Fibroblast of pulmonary artery (primary cell): ENCODE data around the gene FRMD4A.
A peak's percentile ranks its signal among the peaks of the same experiment; 100 is the strongest.

Experiments
- DNase-seq: peaks from one replicate; pipeline ENCODE4 v3.0.0-alpha.2; 2010; ENCODE audit warnings: low read depth
- H3K4me3 ChIP-seq: replicated peaks from 2 replicates; pipeline ENCODE4 v1.5.1; 2011; ENCODE audit warnings: low read depth, mild to moderate bottlenecking, control low read depth, low read length, moderate library complexity
- TF ChIP-seq, protein P1 (sequence below): IDR thresholded peaks from 2 replicates; pipeline ENCODE4 v1.5.1; 2011; ENCODE audit warnings: mild to moderate bottlenecking, control low read depth, low read length, inconsistent platforms; ENCODE audit errors: missing control alignments

The FRMD4A gene

GRCh38 chr10:13614530-13615332, 716.0 kb downstream of the FRMD4A start:
- TF ChIP-seq, protein P1, sequence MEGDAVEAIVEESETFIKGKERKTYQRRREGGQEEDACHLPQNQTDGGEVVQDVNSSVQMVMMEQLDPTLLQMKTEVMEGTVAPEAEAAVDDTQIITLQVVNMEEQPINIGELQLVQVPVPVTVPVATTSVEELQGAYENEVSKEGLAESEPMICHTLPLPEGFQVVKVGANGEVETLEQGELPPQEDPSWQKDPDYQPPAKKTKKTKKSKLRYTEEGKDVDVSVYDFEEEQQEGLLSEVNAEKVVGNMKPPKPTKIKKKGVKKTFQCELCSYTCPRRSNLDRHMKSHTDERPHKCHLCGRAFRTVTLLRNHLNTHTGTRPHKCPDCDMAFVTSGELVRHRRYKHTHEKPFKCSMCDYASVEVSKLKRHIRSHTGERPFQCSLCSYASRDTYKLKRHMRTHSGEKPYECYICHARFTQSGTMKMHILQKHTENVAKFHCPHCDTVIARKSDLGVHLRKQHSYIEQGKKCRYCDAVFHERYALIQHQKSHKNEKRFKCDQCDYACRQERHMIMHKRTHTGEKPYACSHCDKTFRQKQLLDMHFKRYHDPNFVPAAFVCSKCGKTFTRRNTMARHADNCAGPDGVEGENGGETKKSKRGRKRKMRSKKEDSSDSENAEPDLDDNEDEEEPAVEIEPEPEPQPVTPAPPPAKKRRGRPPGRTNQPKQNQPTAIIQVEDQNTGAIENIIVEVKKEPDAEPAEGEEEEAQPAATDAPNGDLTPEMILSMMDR, result no peak
- peak; percentile 44 for DNase-seq
- no peak overlapping the region for H3K4me3 ChIP-seq

DNA sequence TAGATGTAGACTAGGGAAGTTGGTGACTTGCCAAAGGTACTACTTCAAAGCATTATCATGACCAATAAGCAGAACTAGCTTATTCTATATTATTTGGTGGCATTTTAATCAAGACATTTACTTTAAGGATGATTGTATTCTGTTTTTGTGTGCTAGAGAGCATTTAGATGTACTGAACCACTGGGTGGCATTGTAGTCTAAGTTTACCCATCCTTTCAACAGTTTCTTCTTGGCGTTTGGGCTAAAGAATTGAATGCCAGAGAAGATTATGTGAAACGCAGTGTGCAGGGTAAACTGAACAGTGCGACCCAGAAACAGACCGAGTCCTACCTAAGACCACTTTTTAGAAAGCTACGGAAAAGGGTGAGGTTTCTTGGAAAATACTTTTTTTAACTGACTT, 717.2 kb downstream of the FRMD4A start:
- peak; percentile 74 for DNase-seq
- H3K4me3 ChIP-seq, result no peak overlapping the region
- TF ChIP-seq, protein P1, result peak; percentile 50

DNA sequence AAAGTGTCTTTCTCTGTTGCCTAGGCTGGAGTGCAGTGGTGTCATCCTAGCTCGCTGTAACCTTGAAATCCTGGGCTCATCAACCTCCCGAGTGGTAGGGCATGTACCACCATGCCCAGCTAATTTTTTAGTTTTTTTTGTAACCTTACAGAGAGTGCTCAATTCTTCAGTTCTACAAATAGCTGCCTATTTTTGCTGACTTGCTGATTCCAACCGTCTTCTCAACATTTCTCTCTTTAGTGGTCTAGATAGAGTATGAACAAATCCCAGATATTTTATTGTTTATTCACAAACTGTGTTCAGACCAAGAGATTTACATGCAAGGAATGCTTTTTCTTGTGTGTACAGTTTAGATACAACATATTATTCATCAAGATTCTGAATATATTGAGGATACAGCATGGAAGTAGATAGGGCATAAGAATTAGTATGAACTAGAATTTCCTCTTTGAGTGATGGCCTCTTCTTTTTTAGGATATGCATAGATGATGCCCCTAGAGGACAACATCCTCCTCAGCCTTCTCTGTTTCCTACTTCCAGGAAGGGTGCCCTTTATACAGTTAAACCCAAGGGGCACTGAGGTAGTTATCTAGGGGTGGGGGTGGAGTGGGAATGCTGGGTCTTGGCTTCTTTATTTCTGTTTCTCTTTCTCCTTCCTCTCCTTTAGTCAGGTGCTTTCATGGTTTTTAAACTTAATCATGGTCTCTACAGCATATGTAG, 717.9 kb downstream of the FRMD4A start:
- DNase-seq, result no peak
- TF ChIP-seq, protein P1, result no peak

DNA sequence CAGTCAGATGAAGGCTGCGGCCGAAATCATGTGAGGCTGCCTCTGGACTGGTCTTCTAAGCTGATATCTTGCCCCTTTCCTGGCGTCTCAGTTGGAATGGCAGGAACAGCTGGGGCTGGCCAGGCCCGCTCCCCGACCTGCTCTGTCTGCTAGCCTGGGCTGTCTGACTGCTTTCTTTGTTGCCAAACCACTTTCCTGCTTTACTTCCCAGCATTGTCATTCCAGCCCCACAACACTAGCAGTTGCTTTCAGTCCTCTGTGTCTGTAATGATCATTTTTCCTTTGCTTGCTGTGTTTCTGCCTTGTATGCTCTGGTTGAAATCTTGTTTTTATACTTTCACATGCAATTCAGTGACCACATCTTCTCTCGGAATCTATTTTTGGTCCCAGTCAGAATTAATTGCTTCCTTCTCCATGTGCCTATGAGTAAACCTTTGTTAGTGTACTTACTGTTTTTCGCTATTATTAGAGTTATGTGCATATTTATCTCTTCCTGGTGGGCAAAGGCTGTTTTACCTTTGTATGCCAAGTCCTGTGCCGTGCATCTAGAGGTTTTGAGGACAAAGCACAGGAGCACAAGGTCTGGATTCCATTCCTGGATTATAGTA, 722.4 kb downstream of the FRMD4A start:
- no peak for DNase-seq
- TF ChIP-seq, protein P1, result no peak
- no peak overlapping the region for H3K4me3 ChIP-seq

More for the DNA sequence above, 717.9 kb downstream of the FRMD4A start:
- no peak overlapping the region for H3K4me3 ChIP-seq

DNA sequence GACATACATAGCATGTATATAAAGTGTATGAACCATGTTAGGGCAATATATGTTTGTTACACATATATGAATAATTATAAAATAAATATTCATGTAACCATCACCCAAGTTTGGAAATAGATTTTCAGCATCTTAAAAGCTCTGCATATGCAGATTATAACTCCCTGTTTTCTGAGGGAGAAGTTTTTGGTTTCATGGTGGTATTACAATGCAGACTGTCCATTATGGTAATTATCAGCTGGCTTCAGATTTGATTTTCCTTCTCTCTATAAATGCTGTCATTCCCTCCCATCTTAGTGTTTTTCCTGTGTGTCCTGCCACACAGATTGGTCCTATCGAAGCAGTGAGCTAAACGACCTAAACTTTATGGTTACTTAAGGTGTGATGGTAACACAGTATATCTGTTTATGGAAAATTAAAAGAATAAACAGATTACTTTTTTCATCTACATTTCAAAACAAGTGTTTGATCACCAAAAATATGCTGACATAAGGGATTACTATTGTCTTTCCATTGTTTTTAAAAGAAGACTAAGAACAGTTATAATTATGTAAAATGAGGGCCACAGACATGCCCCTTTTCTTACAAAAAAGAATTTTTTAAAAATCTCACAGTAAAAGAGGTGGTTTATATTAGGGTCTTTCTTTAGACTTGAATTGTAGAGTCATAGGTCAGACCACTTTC, 726.2 kb downstream of the FRMD4A start:
- TF ChIP-seq, protein P1, result no peak
- no peak overlapping the region for H3K4me3 ChIP-seq
- DNase-seq, result no peak

- no peak for DNase-seq
- TF ChIP-seq, protein P1, result no peak
- no peak overlapping the region for H3K4me3 ChIP-seq
Observed at GRCh38 chr10:13597909-13598308, 732.8 kb downstream of the FRMD4A start.
